H1 (cell line): ENCODE measurements around the gene C2orf78. TPM values are rescaled to one million over a fixed set of nuclear protein-coding genes. Genes with fewer than 3 reads are reported as not detected.

Experiments
- CTCF ChIA-PET: fragments of 300-600 bp; sonication (Branson Sonifier 250); formaldehyde crosslinking; loops from one replicate; lab custom pipeline; 2021; ENCODE audit not compliant: partially characterized antibody; lab: Charles Lee
- POLR2A ChIA-PET: fragments of 300-600 bp; sonication (Branson Sonifier 250); formaldehyde crosslinking; loops from one replicate; lab custom pipeline; 2021; ENCODE audit warnings: inconsistent platforms; ENCODE audit not compliant: partially characterized antibody; lab: Charles Lee
- DNase-seq, 2 experiments: peaks; one replicate each; pipeline versions ENCODE4 v3.0.0 to v3.0.0-alpha.2; 2010 to 2022; ENCODE audit warnings: low spot score in 2 of 2, low read depth in 1 of 2, mixed read lengths in 1 of 2
- FAIRE-seq: peaks from 2 replicates; lab custom pipeline; 2011; peaks lifted over from hg19 to GRCh38; lab: Jason Lieb, UNC
- H2AFZ ChIP-seq: 2 replicates; pipeline ENCODE4 v1.8.1; 2012; ENCODE audit warnings: low read length, inconsistent platforms
- H2AK5ac ChIP-seq: 2 replicates; pipeline ENCODE4 v1.6.1; 2013; ENCODE audit warnings: low read depth, low read length
- H2BK120ac ChIP-seq: replicated peaks from 2 replicates; pipeline ENCODE3; 2013; ENCODE audit warnings: low read depth, low read length, inconsistent platforms
- H2BK12ac ChIP-seq: 2 replicates; pipeline ENCODE4 v1.6.1; 2013; ENCODE audit warnings: low read depth, low read length
- H2BK15ac ChIP-seq: 2 replicates; pipeline ENCODE4 v1.6.1; 2013; ENCODE audit warnings: low read length
- H2BK20ac ChIP-seq: 2 replicates; pipeline ENCODE4 v1.6.1; 2013; ENCODE audit warnings: low read length
- H2BK5ac ChIP-seq: 2 replicates; pipeline ENCODE4 v1.6.1; 2013; ENCODE audit warnings: low read depth, low read length
- H3K14ac ChIP-seq: 2 replicates; pipeline ENCODE4 v1.6.1; 2013; ENCODE audit warnings: inconsistent platforms; ENCODE audit not compliant: insufficient read length
- H3K18ac ChIP-seq: 2 replicates; pipeline ENCODE4 v1.6.1; 2013; ENCODE audit warnings: low read length; ENCODE audit errors: extremely low read depth
- H3K23ac ChIP-seq: 2 replicates; pipeline ENCODE4 v1.6.1; 2013; ENCODE audit warnings: inconsistent platforms; ENCODE audit not compliant: insufficient read length
- H3K23me2 ChIP-seq: 2 replicates; pipeline ENCODE4 v1.6.1; 2013; ENCODE audit warnings: low read depth, low read length
- H3K27ac ChIP-seq: 2 replicates; pipeline ENCODE4 v1.6.1; 2011; ENCODE audit warnings: low read depth, low read length, inconsistent platforms
- H3K27me3 ChIP-seq, 4 experiments: replicated peaks in 1 of 4; 1 replicate in 1 of 4; 2 replicates in 3 of 4; pipeline versions ENCODE4 v1.6.1 to v1.8.1; 2011 to 2013; ENCODE audit warnings: low read length in 3 of 4, mild to moderate bottlenecking in 3 of 4, inconsistent platforms in 2 of 4, mixed read lengths in 2 of 4, moderate library complexity in 1 of 4; ENCODE audit not compliant: control insufficient read depth in 3 of 4, insufficient read depth in 3 of 4; ENCODE audit errors: extremely low read depth in 1 of 4
- H3K36me3 ChIP-seq, 4 experiments: 2 replicates each; pipeline versions ENCODE4 v1.6.1 to v1.8.1; 2011 to 2013; ENCODE audit warnings: mild to moderate bottlenecking in 4 of 4, low read length in 3 of 4, moderate library complexity in 2 of 4, control low read depth in 1 of 4, inconsistent platforms in 1 of 4; ENCODE audit not compliant: insufficient read depth in 4 of 4, control insufficient read depth in 2 of 4
- H3K4ac ChIP-seq: replicated peaks from 2 replicates; pipeline ENCODE3; 2013; ENCODE audit warnings: low read length, low read depth, mixed read lengths, inconsistent platforms; ENCODE audit not compliant: insufficient read length
- H3K4me1 ChIP-seq, 4 experiments: replicated peaks in 1 of 4; 1 replicate in 1 of 4; 2 replicates in 3 of 4; pipeline versions ENCODE4 v1.6.1 to v1.8.1; 2011 to 2013; ENCODE audit warnings: low read length in 3 of 4, inconsistent platforms in 2 of 4, mixed read lengths in 1 of 4; ENCODE audit not compliant: insufficient read depth in 4 of 4, control insufficient read depth in 3 of 4
- H3K4me2 ChIP-seq, 2 experiments: 2 replicates each; pipeline versions ENCODE4 v1.6.1 to v1.8.1; 2011 to 2013; ENCODE audit warnings: low read depth in 2 of 2, low read length in 2 of 2, control low read depth in 1 of 2, inconsistent platforms in 1 of 2, mild to moderate bottlenecking in 1 of 2; ENCODE audit not compliant: insufficient read depth in 1 of 2
- H3K4me3 ChIP-seq, 4 experiments: fragments of 200-600, 300-600 bp in 1 of 4; sonication (generic), shearing (Covaris generic), sonication (Bioruptor Twin) in 1 of 4; 2 replicates each; pipeline versions ENCODE4 v1.5.1 to v1.8.1; 2011 to 2016; ENCODE audit warnings: low read length in 4 of 4, low read depth in 3 of 4, control low read depth in 2 of 4, inconsistent platforms in 2 of 4, mild to moderate bottlenecking in 2 of 4, mixed read lengths in 1 of 4, moderate library complexity in 1 of 4; ENCODE audit not compliant: insufficient read depth in 2 of 4; ENCODE audit errors: extremely low read depth in 1 of 4
- H3K56ac ChIP-seq: replicated peaks from 2 replicates; pipeline ENCODE3; 2013; ENCODE audit warnings: low read depth, mild to moderate bottlenecking, mixed read lengths, low read length, inconsistent platforms; ENCODE audit not compliant: insufficient read length
- H3K79me1 ChIP-seq: 2 replicates; pipeline ENCODE4 v1.6.1; 2013; ENCODE audit warnings: low read depth, low read length, control low read depth
- H3K79me2 ChIP-seq, 2 experiments: 2 replicates each; pipeline versions ENCODE4 v1.6.1 to v1.8.1; 2012 to 2013; ENCODE audit warnings: low read length in 2 of 2, mild to moderate bottlenecking in 2 of 2, inconsistent platforms in 1 of 2; ENCODE audit not compliant: insufficient read depth in 2 of 2, control insufficient read depth in 1 of 2
- H3K9ac ChIP-seq, 4 experiments: replicated peaks in 1 of 4; 1 replicate in 1 of 4; 2 replicates in 3 of 4; pipeline versions ENCODE4 v1.6.1 to v1.8.1; 2011 to 2013; ENCODE audit warnings: low read depth in 3 of 4, low read length in 3 of 4, control low read depth in 2 of 4, mild to moderate bottlenecking in 2 of 4, moderate library complexity in 2 of 4, inconsistent platforms in 1 of 4; ENCODE audit errors: extremely low read depth in 1 of 4
- H3K9me3 ChIP-seq, 2 experiments: 2 replicates each; pipeline versions ENCODE4 v1.6.1 to v1.8.1; 2012 to 2013; ENCODE audit warnings: mild to moderate bottlenecking in 2 of 2, moderate library complexity in 2 of 2, control low read depth in 1 of 2, inconsistent platforms in 1 of 2, low read depth in 1 of 2, low read length in 1 of 2, mixed read lengths in 1 of 2; ENCODE audit not compliant: insufficient read depth in 2 of 2
- H4K20me1 ChIP-seq, 2 experiments: replicated peaks in 1 of 2; 2 replicates each; pipeline versions ENCODE3 to v1.8.1; 2011 to 2013; ENCODE audit warnings: inconsistent platforms in 2 of 2, low read length in 2 of 2, mild to moderate bottlenecking in 1 of 2; ENCODE audit not compliant: insufficient read depth in 2 of 2, control insufficient read depth in 1 of 2
- H4K5ac ChIP-seq: 2 replicates; pipeline ENCODE4 v1.6.1; 2013; ENCODE audit warnings: low read length, low read depth, mixed read lengths, inconsistent platforms; ENCODE audit not compliant: insufficient read length
- H4K8ac ChIP-seq: 2 replicates; pipeline ENCODE4 v1.8.0; 2013; ENCODE audit warnings: mild to moderate bottlenecking, moderate library complexity, low read length, inconsistent platforms; ENCODE audit not compliant: insufficient read depth; ENCODE audit errors: extremely low read depth
- H4K91ac ChIP-seq: replicated peaks from 2 replicates; pipeline ENCODE3; 2013; ENCODE audit warnings: low read length, mixed read lengths, inconsistent platforms; ENCODE audit not compliant: insufficient read length
- RAD21 ChIP-seq, 2 experiments: IDR thresholded peaks in 1 of 2; conservative IDR thresholded peaks in 1 of 2; 2 replicates each; pipeline ENCODE4 v1.6.1; 2011; ENCODE audit warnings: low read depth in 2 of 2, low read length in 2 of 2, improper control_type of control experiment in 1 of 2, inconsistent platforms in 1 of 2, mild to moderate bottlenecking in 1 of 2, moderate library complexity in 1 of 2
- SRF ChIP-seq: IDR thresholded peaks from 2 replicates; pipeline ENCODE4 v1.6.1; 2011; ENCODE audit warnings: mild to moderate bottlenecking, low read depth, low read length, moderate library complexity
- WGBS, 2 experiments: shearing (Covaris generic) in 1 of 2; methylation state at CpG; one replicate each; pipeline versions ENCODE4 v1.1.6 to v1.1.7; 2013 to 2015; ENCODE audit warnings: low lambda C conversion rate in 2 of 2, mixed read lengths in 2 of 2, inconsistent platforms in 1 of 2, low coverage in 1 of 2, missing lambda C conversion rate in 1 of 2; ENCODE audit not compliant: insufficient replicate concordance in 2 of 2, insufficient coverage in 1 of 2, insufficient read length in 1 of 2; ENCODE audit errors: extremely low coverage in 1 of 2, missing lambda C conversion rate in 1 of 2; 5-methylcytosine and 5-hydroxymethylcytosine counted together
- polyA plus RNA-seq, 7 experiments: library from polyadenylated mRNA; depleted of rRNA in 3 of 7; stranded (reverse) in 5 of 7; unstranded in 2 of 7; fragments of >200 nt in 5 of 7; fragments of 200-250 nt in 2 of 7; gene quantifications; 1 replicate in 5 of 7; 2 replicates in 1 of 7; 4 replicates in 1 of 7; pipeline versions ENCODE4 v1.2.1 to v1.2.3, GENCODE V29; 2011 to 2013; ENCODE audit warnings: missing spikeins in 2 of 7, mixed read lengths in 2 of 7
- total RNA-seq: library from RNA; stranded (reverse); fragmentation: NEBNext Ultra II Directional; extraction: Animal tissue kit (Norgen Biotek cat#: 25700); gene quantifications from 2 replicates; pipeline ENCODE4 v1.2.1, GENCODE V29; 2021

C2orf78 gene
- total and polyA plus RNA-seq, 2 of the 8 experiments (the other 6 are each of a cell fraction or from before 2014, with no cell fraction given): 0.39 to 0.89 TPM

- Histone ChIP-seq H4K20me1 (peaks cover 2 to 4% of the 10 kb centered on the region in 2 experiments), H3K4me1 (no peaks in the 10 kb centered on the region), H2AFZ (no peak overlapping the region), H4K91ac (no peak overlapping the region), H3K9ac (no peak overlapping the region), H3K27me3 (no peaks in the 10 kb centered on the region), H3K79me1 (peaks cover 3% of the 10 kb centered on the region; the same call in 1 of the 2 replicates), H2AK5ac (no peak overlapping the region), H2BK120ac (no peak overlapping the region), H2BK5ac (no peak overlapping the region), H2BK15ac (no peak overlapping the region), H3K18ac (no peak overlapping the region), H2BK12ac (no peak overlapping the region), H4K5ac (no peak overlapping the region), H3K23me2 (no peaks in the 10 kb centered on the region), H3K27ac (no peak overlapping the region), H3K23ac (no peak overlapping the region), H3K56ac (no peak overlapping the region), H3K36me3 (peaks cover 0 to 23% (median 7%) of the 10 kb centered on the region in 4 experiments; a peak in 6 of 8 replicates), H3K4ac (no peak overlapping the region), H3K79me2 (peaks cover 0 to 5% of the 10 kb centered on the region in 2 experiments; a peak in 1 of 4 replicates), H2BK20ac (no peak overlapping the region), H4K8ac (no peak overlapping the region), H3K14ac (no peak overlapping the region), H3K4me2 (no peak overlapping the region), H3K4me3 (no peak overlapping the region), H3K9me3 (no peaks in the 10 kb centered on the region)
- ChIA-PET POLR2A (interaction anchor here (1.2 to 1.3 kb wide), 2 partner anchors 15 to 24 kb away, joined by 3 read pairs; no protein-coding TSS in a partner anchor), CTCF (interaction anchor here (0.5 to 3.4 kb wide), 4 partner anchors 12 to 422 kb away, joined by 3 to 31 read pairs (median 9); partner anchors contain the start of gene STAMBP)
- TF ChIP-seq SRF (no peak), RAD21 (IDR thresholded peaks at IDR 0.05 in 1 of 2, conservative IDR thresholded peaks at IDR 0.05 in 1 of 2; ENCODE audit: low read depth in 2 of 2, low read length in 2 of 2) (peak in 1 of 2 experiments; percentile 12; a peak in 1 of 4 replicates)
- FAIRE-seq (no peak), DNase-seq (no peak)
- 88% methylated on average over 3 of the region's 3 CpGs; no CpG with 5 or more reads in 1 of the 2 experiments for WGBS, 2 experiments
These were observed 55.8 kb downstream of the C2orf78 start for GRCh38 chr2:73839653-73840411.
